Measurements from ENCODE around the gene NTMT1. TPM values are rescaled to one million over a fixed set of nuclear protein-coding genes. Genes with fewer than 3 reads are reported as not detected.

Gene NTMT1
- total and polyA plus RNA-seq, 10 of the 15 experiments (the other 5 are each of a cell fraction or from before 2014, with no cell fraction given), result 12.8 to 85.4 (median 39.3) TPM

DNA sequence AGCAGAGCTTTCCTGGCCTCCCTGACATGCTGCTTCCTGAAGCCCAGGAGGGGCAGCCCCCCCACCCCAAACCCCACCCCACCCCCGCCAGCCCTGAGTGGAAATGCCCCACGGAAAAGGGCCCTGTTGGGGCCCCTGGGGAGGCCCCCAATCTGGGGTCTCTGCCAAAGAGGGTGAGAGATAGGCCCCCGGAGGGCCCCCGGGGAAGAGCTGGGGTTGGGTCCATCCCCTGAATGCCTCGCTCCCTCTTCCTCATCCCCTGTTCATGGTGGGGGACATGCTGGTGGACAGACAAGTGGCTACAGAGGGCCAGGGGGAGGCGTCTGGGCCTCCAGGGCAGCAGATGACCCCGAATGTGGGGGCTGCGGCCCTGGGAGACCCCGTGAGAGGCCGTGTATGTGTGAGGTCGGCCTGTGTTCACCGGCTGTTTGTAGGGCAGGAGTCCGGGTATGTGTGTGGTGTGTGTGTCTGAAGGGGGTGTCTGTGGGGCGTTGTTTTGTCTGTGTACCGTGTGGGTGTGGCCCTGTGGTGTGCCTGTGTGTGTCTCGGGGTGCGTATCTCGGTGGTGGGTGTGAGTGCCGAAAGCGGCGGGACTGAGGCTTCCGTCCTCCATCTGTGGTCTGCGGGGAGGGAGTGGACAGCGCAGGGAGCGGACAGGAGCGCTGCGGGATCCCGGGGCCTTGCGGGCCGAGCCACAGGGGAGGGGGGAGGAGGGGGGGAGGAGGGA lies 16.3 kb upstream of the NTMT1 start:
- no peak overlapping the region for H3K27ac ChIP-seq (ENCODE audit: control insufficient read depth, insufficient read depth)
- peaks cover 8% of the 10 kb centered on the region for H3K4me1 ChIP-seq (ENCODE audit: control insufficient read depth, insufficient read depth, low read length)
- DNase-seq (ENCODE audit: low read depth, low spot score) (no peak), FAIRE-seq (no peak), ATAC-seq (peak; percentile 62)
- TF ChIP-seq, protein P1, sequence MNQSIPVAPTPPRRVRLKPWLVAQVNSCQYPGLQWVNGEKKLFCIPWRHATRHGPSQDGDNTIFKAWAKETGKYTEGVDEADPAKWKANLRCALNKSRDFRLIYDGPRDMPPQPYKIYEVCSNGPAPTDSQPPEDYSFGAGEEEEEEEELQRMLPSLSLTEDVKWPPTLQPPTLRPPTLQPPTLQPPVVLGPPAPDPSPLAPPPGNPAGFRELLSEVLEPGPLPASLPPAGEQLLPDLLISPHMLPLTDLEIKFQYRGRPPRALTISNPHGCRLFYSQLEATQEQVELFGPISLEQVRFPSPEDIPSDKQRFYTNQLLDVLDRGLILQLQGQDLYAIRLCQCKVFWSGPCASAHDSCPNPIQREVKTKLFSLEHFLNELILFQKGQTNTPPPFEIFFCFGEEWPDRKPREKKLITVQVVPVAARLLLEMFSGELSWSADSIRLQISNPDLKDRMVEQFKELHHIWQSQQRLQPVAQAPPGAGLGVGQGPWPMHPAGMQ (IDR thresholded peaks at IDR 0.05; ENCODE audit: borderline replicate concordance), result peak; percentile 40; the same call in 1 of the 2 replicates
- TF ChIP-seq, protein P2, sequence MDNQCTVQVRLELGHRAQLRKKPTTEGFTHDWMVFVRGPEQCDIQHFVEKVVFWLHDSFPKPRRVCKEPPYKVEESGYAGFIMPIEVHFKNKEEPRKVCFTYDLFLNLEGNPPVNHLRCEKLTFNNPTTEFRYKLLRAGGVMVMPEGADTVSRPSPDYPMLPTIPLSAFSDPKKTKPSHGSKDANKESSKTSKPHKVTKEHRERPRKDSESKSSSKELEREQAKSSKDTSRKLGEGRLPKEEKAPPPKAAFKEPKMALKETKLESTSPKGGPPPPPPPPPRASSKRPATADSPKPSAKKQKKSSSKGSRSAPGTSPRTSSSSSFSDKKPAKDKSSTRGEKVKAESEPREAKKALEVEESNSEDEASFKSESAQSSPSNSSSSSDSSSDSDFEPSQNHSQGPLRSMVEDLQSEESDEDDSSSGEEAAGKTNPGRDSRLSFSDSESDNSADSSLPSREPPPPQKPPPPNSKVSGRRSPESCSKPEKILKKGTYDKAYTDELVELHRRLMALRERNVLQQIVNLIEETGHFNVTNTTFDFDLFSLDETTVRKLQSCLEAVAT (IDR thresholded peaks at IDR 0.05), result peak; percentile 64; the same call in 1 of the 2 replicates
- TF ChIP-seq NRF1 (conservative IDR thresholded peaks at IDR 0.05; ENCODE audit: low read depth, low read length) (no peak), NBN (IDR thresholded peaks at IDR 0.05) (peak; percentile 89), MEF2B (IDR thresholded peaks at IDR 0.05; ENCODE audit: partially characterized antibody, poor library complexity, severe bottlenecking) (peak; percentile 12), SMC3 (IDR thresholded peaks at IDR 0.05; ENCODE audit: borderline replicate concordance, low read length) (0 out of 2 replicates have a peak, but pooled peaks have one; percentile 7), RUNX3 (IDR thresholded peaks at IDR 0.05; ENCODE audit: low read length) (peak; percentile 25; the same call in 1 of the 2 replicates), BHLHE40 (IDR thresholded peaks at IDR 0.05; ENCODE audit: borderline replicate concordance in 1 of 2, low read depth in 2 of 2, low read length in 1 of 2) (peak in 1 of 2 experiments; percentile 47; a peak in 1 of 4 replicates), ATF7 (IDR thresholded peaks at IDR 0.05; ENCODE audit: low read depth) (peak; percentile 45; the same call in 1 of the 2 replicates), KAT2A (conservative IDR thresholded peaks at IDR 0.05; ENCODE audit: control insufficient read depth, low read depth, low read length) (no peak), MTA2 (IDR thresholded peaks at IDR 0.05; ENCODE audit: low read depth) (peak; percentile 44; the same call in 1 of the 2 replicates), IKZF2 (IDR thresholded peaks at IDR 0.05) (peak; percentile 35 to 53; a peak in 1 of 4 replicates), ZBED1 (IDR thresholded peaks at IDR 0.05; ENCODE audit: borderline replicate concordance) (no peak), HDGF (IDR thresholded peaks at IDR 0.05) (peak; percentile 95)
- TF ChIP-seq, protein P3, sequence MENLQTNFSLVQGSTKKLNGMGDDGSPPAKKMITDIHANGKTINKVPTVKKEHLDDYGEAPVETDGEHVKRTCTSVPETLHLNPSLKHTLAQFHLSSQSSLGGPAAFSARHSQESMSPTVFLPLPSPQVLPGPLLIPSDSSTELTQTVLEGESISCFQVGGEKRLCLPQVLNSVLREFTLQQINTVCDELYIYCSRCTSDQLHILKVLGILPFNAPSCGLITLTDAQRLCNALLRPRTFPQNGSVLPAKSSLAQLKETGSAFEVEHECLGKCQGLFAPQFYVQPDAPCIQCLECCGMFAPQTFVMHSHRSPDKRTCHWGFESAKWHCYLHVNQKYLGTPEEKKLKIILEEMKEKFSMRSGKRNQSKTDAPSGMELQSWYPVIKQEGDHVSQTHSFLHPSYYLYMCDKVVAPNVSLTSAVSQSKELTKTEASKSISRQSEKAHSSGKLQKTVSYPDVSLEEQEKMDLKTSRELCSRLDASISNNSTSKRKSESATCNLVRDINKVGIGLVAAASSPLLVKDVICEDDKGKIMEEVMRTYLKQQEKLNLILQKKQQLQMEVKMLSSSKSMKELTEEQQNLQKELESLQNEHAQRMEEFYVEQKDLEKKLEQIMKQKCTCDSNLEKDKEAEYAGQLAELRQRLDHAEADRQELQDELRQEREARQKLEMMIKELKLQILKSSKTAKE (IDR thresholded peaks at IDR 0.05; ENCODE audit: low read depth, poor library complexity, severe bottlenecking), result no peak
- TF ChIP-seq, protein P4, sequence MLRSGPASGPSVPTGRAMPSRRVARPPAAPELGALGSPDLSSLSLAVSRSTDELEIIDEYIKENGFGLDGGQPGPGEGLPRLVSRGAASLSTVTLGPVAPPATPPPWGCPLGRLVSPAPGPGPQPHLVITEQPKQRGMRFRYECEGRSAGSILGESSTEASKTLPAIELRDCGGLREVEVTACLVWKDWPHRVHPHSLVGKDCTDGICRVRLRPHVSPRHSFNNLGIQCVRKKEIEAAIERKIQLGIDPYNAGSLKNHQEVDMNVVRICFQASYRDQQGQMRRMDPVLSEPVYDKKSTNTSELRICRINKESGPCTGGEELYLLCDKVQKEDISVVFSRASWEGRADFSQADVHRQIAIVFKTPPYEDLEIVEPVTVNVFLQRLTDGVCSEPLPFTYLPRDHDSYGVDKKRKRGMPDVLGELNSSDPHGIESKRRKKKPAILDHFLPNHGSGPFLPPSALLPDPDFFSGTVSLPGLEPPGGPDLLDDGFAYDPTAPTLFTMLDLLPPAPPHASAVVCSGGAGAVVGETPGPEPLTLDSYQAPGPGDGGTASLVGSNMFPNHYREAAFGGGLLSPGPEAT (IDR thresholded peaks at IDR 0.05; ENCODE audit: low read depth), result 0 out of 2 replicates have a peak, but pooled peaks have one; percentile 28
- H4K20me1 ChIP-seq (ENCODE audit: control insufficient read depth, insufficient read depth), result no peaks in the 10 kb centered on the region
- no peak overlapping the region for H2AFZ ChIP-seq (ENCODE audit: control insufficient read depth, low read depth, low read length)
- in situ Hi-C loops (cut with MboI), result loop anchor here (5.0 kb wide), 2 partner anchors 437 to 477 kb away; no protein-coding TSS in a partner anchor
- H3K9me3 ChIP-seq (replicated peaks; ENCODE audit: control insufficient read depth, insufficient read depth, low read length), result no peaks in the 10 kb centered on the region
- no peak overlapping the region for H3K9ac ChIP-seq (ENCODE audit: control insufficient read depth, insufficient read depth, low read length)
- ChIA-PET POLR2A (interaction anchor here (0.6 to 1.9 kb wide), 4 partner anchors 12 to 470 kb away, joined by 3 to 9 read pairs (median 4); no protein-coding TSS in a partner anchor), CTCF (interaction anchor here (0.6 to 2.8 kb wide), 9 partner anchors 12 to 478 kb away, joined by 3 to 33 read pairs (median 11); partner anchors contain the start of gene NTMT1), SMC1A (ENCODE audit: uncharacterized antibody, unreplicated experiment) (interaction anchor here (0.8 to 2.4 kb wide), 9 partner anchors 13 to 478 kb away, joined by 3 to 15 read pairs (median 4); no protein-coding TSS in a partner anchor), RAD21 (ENCODE audit: unreplicated experiment) (interaction anchor here (1.0 to 2.7 kb wide), 9 partner anchors 13 to 478 kb away, joined by 3 to 28 read pairs (median 6); partner anchors contain the start of gene IER5L)
- H3K4me2 ChIP-seq (ENCODE audit: control insufficient read depth, insufficient read depth), result peak overlapping the region; percentile 26; the same call in 1 of the 2 replicates
- WGBS (ENCODE audit: insufficient coverage, insufficient replicate concordance, low lambda C conversion rate, missing lambda C conversion rate), result 0% methylated on average over 20 of the region's 30 CpGs
- H3K36me3 ChIP-seq (ENCODE audit: control insufficient read depth in 2 of 2, insufficient read depth in 2 of 2, low read length in 1 of 2), result no peaks in the 10 kb centered on the region
- H3K4me3 ChIP-seq, result 0 out of 2 replicates have a peak overlapping the region, but pooled peaks have one; percentile 11
- H3K27me3 ChIP-seq (replicated peaks in 1 of 2; ENCODE audit: control insufficient read depth in 2 of 2, insufficient read depth in 2 of 2, low read length in 1 of 2), result no peaks in the 10 kb centered on the region
- intact Hi-C loops (cut with micrococcal nuclease; ENCODE audit: unreplicated experiment), result loop anchor here (1.0 to 10.0 kb wide), 4 partner anchors 125 to 470 kb away; partner anchors contain the start of gene IER5L
- H3K79me2 ChIP-seq (ENCODE audit: control insufficient read depth, insufficient read depth, low read length), result no peaks in the 10 kb centered on the region
- BruUV-seq (replicated peaks), result no TSS peak

Data from GM12878 (cell line).